IMR-90 (cell line): ENCODE results near the gene FBXO41. TPM values are rescaled to one million over a fixed set of nuclear protein-coding genes. Genes with fewer than 3 reads are reported as not detected.

Experiments used
- ATAC-seq: fragments of 200-7000 bp; cut with Tn5 transposase; 2 replicates; pipeline ENCODE4 v1.9.1; 2020; ENCODE audit warnings: low read depth, mild to moderate bottlenecking, moderate library complexity
- BruUV-seq: library from RNA; stranded (reverse); fragments of 400-500 nt; replicated peaks from 2 replicates; lab custom pipeline; 2021; lab: Mats Ljungman, UMichigan
- CTCF ChIA-PET: fragments of 300-600 bp; formaldehyde crosslinking; extraction: SDS; loops from one replicate; lab custom pipeline; 2021; ENCODE audit warnings: antibody characterized with exemption; lab: Yijun Ruan, JAX
- POLR2A ChIA-PET: fragments of 300-600 bp; sonication (Branson Sonifier 250); formaldehyde crosslinking; loops from one replicate; lab custom pipeline; 2022; ENCODE audit warnings: antibody characterized with exemption; ENCODE audit not compliant: unreplicated experiment; lab: Charles Lee
- DNase-seq: peaks from one replicate; pipeline ENCODE4 v3.0.0; 2013
- H2AFZ ChIP-seq: replicated peaks from 2 replicates; pipeline ENCODE3; 2013; ENCODE audit warnings: low read length, mild to moderate bottlenecking; ENCODE audit not compliant: poor library complexity
- H2AK5ac ChIP-seq: 2 replicates; pipeline ENCODE4 v1.6.1; 2013; ENCODE audit warnings: low read depth, low read length, inconsistent platforms
- H2AK9ac ChIP-seq: replicated peaks from 2 replicates; pipeline ENCODE3; 2013; ENCODE audit warnings: mild to moderate bottlenecking, low read depth, low read length, moderate library complexity; ENCODE audit not compliant: poor library complexity
- H2BK120ac ChIP-seq: 2 replicates; pipeline ENCODE4 v1.6.1; 2013; ENCODE audit warnings: low read depth, low read length, inconsistent platforms
- H2BK15ac ChIP-seq: 3 replicates; pipeline ENCODE4 v1.6.1; 2013; ENCODE audit warnings: low read depth, low read length, inconsistent platforms
- H2BK20ac ChIP-seq: 2 replicates; pipeline ENCODE4 v1.6.1; 2013; ENCODE audit warnings: low read depth, mild to moderate bottlenecking, inconsistent platforms, low read length, moderate library complexity
- H2BK5ac ChIP-seq: 2 replicates; pipeline ENCODE4 v1.6.1; 2013; ENCODE audit warnings: mild to moderate bottlenecking, low read depth, low read length, inconsistent platforms; ENCODE audit not compliant: poor library complexity, severe bottlenecking
- H3K14ac ChIP-seq: replicated peaks from 2 replicates; pipeline ENCODE4 v1.6.1; 2013; ENCODE audit warnings: low read depth, low read length, inconsistent platforms
- H3K18ac ChIP-seq: 2 replicates; pipeline ENCODE4 v1.6.1; 2013; ENCODE audit warnings: low read depth, low read length, control low read depth
- H3K23ac ChIP-seq: 2 replicates; pipeline ENCODE4 v1.6.1; 2013; ENCODE audit warnings: low read depth, low read length, inconsistent platforms
- H3K27ac ChIP-seq: 2 replicates; pipeline ENCODE4 v1.5.1; 2013; ENCODE audit warnings: mild to moderate bottlenecking, control low read depth, low read length; ENCODE audit not compliant: insufficient read depth
- H3K27me3 ChIP-seq: 2 replicates; pipeline ENCODE4 v1.6.1; 2013; ENCODE audit warnings: low read length; ENCODE audit not compliant: control insufficient read depth, insufficient read depth
- H3K36me3 ChIP-seq: 2 replicates; pipeline ENCODE4 v1.6.1; 2013; ENCODE audit warnings: low read length, mixed read lengths; ENCODE audit not compliant: control insufficient read depth, insufficient read depth
- H3K4ac ChIP-seq: 2 replicates; pipeline ENCODE4 v1.6.1; 2013; ENCODE audit warnings: low read depth, low read length, inconsistent platforms
- H3K4me1 ChIP-seq: 2 replicates; pipeline ENCODE4 v1.6.1; 2013; ENCODE audit warnings: low read length, mixed read lengths; ENCODE audit not compliant: control insufficient read depth, insufficient read depth
- H3K4me2 ChIP-seq: 2 replicates; pipeline ENCODE4 v1.6.1; 2013; ENCODE audit warnings: low read depth, mild to moderate bottlenecking, control low read depth, low read length, moderate library complexity
- H3K4me3 ChIP-seq: 2 replicates; pipeline ENCODE4 v1.5.1; 2013; ENCODE audit warnings: low read depth, mild to moderate bottlenecking, control low read depth, low read length, moderate library complexity; ENCODE audit not compliant: insufficient read depth
- H3K56ac ChIP-seq: 2 replicates; pipeline ENCODE4 v1.6.1; 2013; ENCODE audit warnings: low read length, inconsistent platforms; ENCODE audit not compliant: insufficient read depth; ENCODE audit errors: extremely low read depth
- H3K79me1 ChIP-seq, 2 experiments: 2 replicates each; pipeline ENCODE4 v1.6.1; 2013; ENCODE audit warnings: low read length in 2 of 2, inconsistent platforms in 1 of 2, low read depth in 1 of 2
- H3K9ac ChIP-seq: 2 replicates; pipeline ENCODE4 v1.6.1; 2013; ENCODE audit warnings: low read depth, low read length, control low read depth
- H3K9me1 ChIP-seq: 2 replicates; pipeline ENCODE4 v1.6.1; 2013; ENCODE audit warnings: low read length, inconsistent platforms; ENCODE audit not compliant: insufficient read depth
- H3K9me3 ChIP-seq: 2 replicates; pipeline ENCODE4 v1.6.1; 2013; ENCODE audit warnings: low read length; ENCODE audit not compliant: control insufficient read depth, insufficient read depth
- H4K20me1 ChIP-seq: 2 replicates; pipeline ENCODE4 v1.6.1; 2013; ENCODE audit warnings: low read length, inconsistent platforms; ENCODE audit not compliant: insufficient read depth
- H4K5ac ChIP-seq: 2 replicates; pipeline ENCODE4 v1.6.1; 2013; ENCODE audit warnings: mild to moderate bottlenecking, low read depth, low read length, control low read depth
- H4K8ac ChIP-seq, 2 experiments: 2 replicates each; pipeline ENCODE4 v1.6.1; 2013; ENCODE audit warnings: low read depth in 2 of 2, low read length in 2 of 2, control low read depth in 1 of 2, inconsistent platforms in 1 of 2
- H4K91ac ChIP-seq: 2 replicates; pipeline ENCODE4 v1.6.1; 2013; ENCODE audit warnings: low read depth, low read length, inconsistent platforms; ENCODE audit not compliant: insufficient read depth
- CEBPB ChIP-seq: IDR thresholded peaks from 2 replicates; pipeline ENCODE4 v1.6.1; 2012; ENCODE audit warnings: low read depth, low read length, improper control_type of control experiment
- CHD1 ChIP-seq: IDR thresholded peaks from 2 replicates; pipeline ENCODE4 v1.6.1; 2012; ENCODE audit warnings: low read depth, low read length, improper control_type of control experiment
- FOS ChIP-seq: fragments of 150-350 bp; IDR thresholded peaks from 2 replicates; pipeline ENCODE4 v1.6.1; 2016; ENCODE audit warnings: low read depth, low read length
- MAZ ChIP-seq: IDR thresholded peaks from 2 replicates; pipeline ENCODE4 v1.6.1; 2012; ENCODE audit warnings: low read depth, mild to moderate bottlenecking, low read length, improper control_type of control experiment, moderate library complexity, borderline replicate concordance
- MXI1 ChIP-seq: IDR thresholded peaks from 2 replicates; pipeline ENCODE4 v1.6.1; 2012; ENCODE audit warnings: low read depth, mild to moderate bottlenecking, low read length, moderate library complexity, borderline replicate concordance
- WGBS, 2 experiments: methylation state at CpG; one replicate each; pipeline versions ENCODE4 v1.1.5 to v1.1.7; 2013; ENCODE audit warnings: missing lambda C conversion rate in 2 of 2; ENCODE audit not compliant: insufficient read length in 1 of 2; ENCODE audit errors: extremely low coverage in 2 of 2; 5-methylcytosine and 5-hydroxymethylcytosine counted together
- dilution Hi-C: fragments of 300-500 bp; cut with HindIII; formaldehyde crosslinking; loops from one replicate; pipeline ENCODE4 v1.14.3; 2018; ENCODE audit warnings: low sequenced_read_pairs; ENCODE audit not compliant: unreplicated experiment
- in situ Hi-C: fragments of 300-500 bp; cut with MboI; formaldehyde crosslinking; loops from 3 replicates; pipeline ENCODE4 v1.14.3; 2019; ENCODE audit warnings: low sequenced_read_pairs, inconsistent platforms, mixed read lengths
- intact Hi-C: fragments of 100-400 bp; cut with micrococcal nuclease; formaldehyde crosslinking; loops from 2 replicates; pipeline ENCODE4 v1.10.0; 2022
- polyA plus RNA-seq, 3 experiments: library from polyadenylated mRNA; depleted of rRNA; stranded (reverse); fragments of >200 nt; gene quantifications; 2 replicates each; pipeline ENCODE4 v1.2.3, GENCODE V29; 2012; ENCODE audit warnings: low replicate concordance in 1 of 3
- total RNA-seq: library from RNA; depleted of rRNA; stranded (reverse); fragments of >200 nt; gene quantifications from 2 replicates; pipeline ENCODE4 v1.2.3, GENCODE V29; 2012
- TF ChIP-seq, protein P1 (sequence below): fragments of 150-350 bp; IDR thresholded peaks from 2 replicates; pipeline ENCODE4 v1.6.1; 2017; ENCODE audit warnings: mild to moderate bottlenecking, antibody characterized with exemption, low read length, low read depth

FBXO41 gene
- total and polyA plus RNA-seq, 2 of the 4 experiments (the other 2 are of a cell fraction), result 0.54 to 3.7 TPM

DNA sequence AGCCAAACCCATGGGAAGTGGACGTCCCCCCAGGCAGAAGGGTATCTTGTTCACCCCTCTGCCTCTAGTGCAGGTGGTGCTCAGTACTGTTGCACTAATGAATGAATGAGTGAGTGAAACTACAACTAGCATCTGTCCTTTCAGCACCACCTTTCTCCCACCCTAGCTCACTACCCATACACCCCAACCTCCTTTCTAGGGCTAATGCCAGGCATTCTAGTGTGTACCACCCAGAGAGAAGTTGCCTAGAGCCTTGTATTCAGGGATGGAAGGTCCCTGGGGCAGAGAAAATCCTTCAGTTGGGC, 27.7 kb downstream of the FBXO41 start:
- no peak overlapping the region for H3K4me2 ChIP-seq
- ChIA-PET POLR2A (no interaction called here), CTCF (no interaction called here)
- no peak overlapping the region for H3K9ac ChIP-seq
- TF ChIP-seq CHD1, result no peak
- TF ChIP-seq MXI1, result no peak
- TF ChIP-seq MAZ, result no peak
- TF ChIP-seq CEBPB, result no peak
- TF ChIP-seq, protein P1, sequence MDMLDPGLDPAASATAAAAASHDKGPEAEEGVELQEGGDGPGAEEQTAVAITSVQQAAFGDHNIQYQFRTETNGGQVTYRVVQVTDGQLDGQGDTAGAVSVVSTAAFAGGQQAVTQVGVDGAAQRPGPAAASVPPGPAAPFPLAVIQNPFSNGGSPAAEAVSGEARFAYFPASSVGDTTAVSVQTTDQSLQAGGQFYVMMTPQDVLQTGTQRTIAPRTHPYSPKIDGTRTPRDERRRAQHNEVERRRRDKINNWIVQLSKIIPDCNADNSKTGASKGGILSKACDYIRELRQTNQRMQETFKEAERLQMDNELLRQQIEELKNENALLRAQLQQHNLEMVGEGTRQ, result no peak
- TF ChIP-seq FOS, result no peak
- H3K18ac ChIP-seq, result no peak overlapping the region
- no peak overlapping the region for H4K91ac ChIP-seq
- no peak overlapping the region for H2BK15ac ChIP-seq
- no peak overlapping the region for H2AK5ac ChIP-seq
- no peak overlapping the region for H2BK120ac ChIP-seq
- no peak overlapping the region for H3K4me3 ChIP-seq
- no peak overlapping the region for H4K5ac ChIP-seq
- H3K36me3 ChIP-seq, result peaks cover 33% of the 10 kb centered on the region
- dilution Hi-C loops, result no loop called here
- peaks cover 7% of the 10 kb centered on the region; the same call in 1 of the 2 replicates for H3K9me1 ChIP-seq
- no TSS peak for BruUV-seq
- H3K56ac ChIP-seq, result no peak overlapping the region
- no peak overlapping the region for H2BK5ac ChIP-seq
- H4K20me1 ChIP-seq, result peaks cover 8% of the 10 kb centered on the region
- H3K27ac ChIP-seq, result no peak overlapping the region
- no peak for DNase-seq
- H2AK9ac ChIP-seq, result no peak overlapping the region
- ATAC-seq, result no peak
- H3K27me3 ChIP-seq, result no peaks in the 10 kb centered on the region
- H3K4ac ChIP-seq, result no peak overlapping the region
- H3K14ac ChIP-seq, result no peak overlapping the region
- no peak overlapping the region for H3K23ac ChIP-seq
- H3K79me1 ChIP-seq, result no peaks in the 10 kb centered on the region; a peak in 1 of 4 replicates
- WGBS, 2 experiments, result no CpG with 5 or more reads among the region's 1 CpG
- no peaks in the 10 kb centered on the region for H3K4me1 ChIP-seq
- intact Hi-C loops, result no loop called here
- H3K9me3 ChIP-seq, result no peaks in the 10 kb centered on the region
- no peak overlapping the region for H2AFZ ChIP-seq
- in situ Hi-C loops, result no loop called here
- no peak overlapping the region for H4K8ac ChIP-seq
- H2BK20ac ChIP-seq, result no peak overlapping the region
